Neuronal stem cell (in vitro differentiated cells): Measurements from ENCODE around the gene BUB1B.
"Not testable (repeated sequence)": the region's sequence is repeated elsewhere in the genome, so short reads cannot be mapped to it uniquely, and the experiment has no call there.

Experiments
- DNase-seq: peaks from one replicate; pipeline ENCODE4 v3.0.0-alpha.2; 2013; ENCODE audit warnings: low spot score
- H2AFZ ChIP-seq: one replicate; pipeline ENCODE4 v1.6.1; 2013; ENCODE audit warnings: mild to moderate bottlenecking, low read length, inconsistent platforms
- H2AK5ac ChIP-seq: 2 replicates; pipeline ENCODE4 v1.6.1; 2013; ENCODE audit warnings: low read depth, mild to moderate bottlenecking, inconsistent platforms, low read length, moderate library complexity, mixed read lengths
- H2BK120ac ChIP-seq: 2 replicates; pipeline ENCODE4 v1.6.1; 2013; ENCODE audit warnings: low read depth, mild to moderate bottlenecking, inconsistent platforms, low read length, moderate library complexity, mixed read lengths
- H2BK12ac ChIP-seq: one replicate; pipeline ENCODE4 v1.6.1; 2013; ENCODE audit warnings: low read length, inconsistent platforms
- H2BK15ac ChIP-seq: 2 replicates; pipeline ENCODE4 v1.6.1; 2013; ENCODE audit warnings: mild to moderate bottlenecking, low read length, inconsistent platforms, mixed read lengths
- H2BK5ac ChIP-seq: one replicate; pipeline ENCODE4 v1.6.1; 2013; ENCODE audit warnings: inconsistent platforms, mild to moderate bottlenecking, low read length, moderate library complexity
- H3K14ac ChIP-seq: one replicate; pipeline ENCODE4 v1.6.1; 2013; ENCODE audit warnings: low read length, inconsistent platforms
- H3K18ac ChIP-seq: 2 replicates; pipeline ENCODE4 v1.6.1; 2013; ENCODE audit warnings: low read length, inconsistent platforms
- H3K23ac ChIP-seq: 2 replicates; pipeline ENCODE4 v1.6.1; 2013; ENCODE audit warnings: low read depth, mild to moderate bottlenecking, mixed read lengths, low read length, inconsistent platforms; ENCODE audit not compliant: poor library complexity
- H3K27ac ChIP-seq: replicated peaks from 3 replicates; pipeline ENCODE4 v1.5.1; 2013; ENCODE audit warnings: low read length, inconsistent platforms
- H3K27me3 ChIP-seq, 3 experiments: 2 replicates each; pipeline ENCODE4 v1.6.1; 2013; ENCODE audit warnings: low read length in 3 of 3, mild to moderate bottlenecking in 2 of 3, inconsistent platforms in 1 of 3, low read depth in 1 of 3, mixed read lengths in 1 of 3, moderate library complexity in 1 of 3; ENCODE audit not compliant: control insufficient read depth in 3 of 3, insufficient read depth in 3 of 3
- H3K36me3 ChIP-seq, 2 donors: replicated peaks in 1 of 2; 2 replicates each; pipeline ENCODE4 v1.6.1; 2013; ENCODE audit warnings: low read length in 2 of 2; ENCODE audit not compliant: control insufficient read depth in 2 of 2, insufficient read depth in 2 of 2
- H3K4ac ChIP-seq: 2 replicates; pipeline ENCODE4 v1.6.1; 2013; ENCODE audit warnings: inconsistent platforms, mild to moderate bottlenecking, low read length, moderate library complexity
- H3K4me1 ChIP-seq, 2 donors: 1 replicate in 1 of 2; 2 replicates in 1 of 2; pipeline ENCODE4 v1.6.1; 2013; ENCODE audit warnings: low read length in 2 of 2, low read depth in 1 of 2; ENCODE audit not compliant: control insufficient read depth in 2 of 2, insufficient read depth in 1 of 2
- H3K4me2 ChIP-seq: one replicate; pipeline ENCODE4 v1.6.1; 2013; ENCODE audit warnings: mild to moderate bottlenecking, low read length, inconsistent platforms; ENCODE audit not compliant: insufficient read depth, poor library complexity, severe bottlenecking
- H3K4me3 ChIP-seq, 2 donors: 2 replicates each; pipeline ENCODE4 v1.5.1; 2013; ENCODE audit warnings: low read length in 2 of 2, mild to moderate bottlenecking in 2 of 2, inconsistent platforms in 1 of 2, moderate library complexity in 1 of 2
- H3K79me1 ChIP-seq: one replicate; pipeline ENCODE4 v1.6.1; 2013; ENCODE audit warnings: low read depth, mild to moderate bottlenecking, inconsistent platforms, low read length, moderate library complexity
- H3K9ac ChIP-seq: one replicate; pipeline ENCODE4 v1.6.1; 2013; ENCODE audit warnings: mild to moderate bottlenecking, low read depth, low read length, inconsistent platforms; ENCODE audit not compliant: poor library complexity
- H3K9me3 ChIP-seq, 2 donors: replicated peaks in 1 of 2; 2 replicates each; pipeline versions ENCODE3 to v1.6.1; 2013; ENCODE audit warnings: low read length in 2 of 2, mild to moderate bottlenecking in 2 of 2, inconsistent platforms in 1 of 2, low read depth in 1 of 2, mixed read lengths in 1 of 2, moderate library complexity in 1 of 2; ENCODE audit not compliant: control insufficient read depth in 2 of 2, insufficient read depth in 1 of 2
- H4K8ac ChIP-seq: one replicate; pipeline ENCODE4 v1.6.1; 2013; ENCODE audit warnings: low read depth, mild to moderate bottlenecking, inconsistent platforms, low read length, moderate library complexity
- H4K91ac ChIP-seq: one replicate; pipeline ENCODE4 v1.6.1; 2013; ENCODE audit warnings: low read length, low read depth, mild to moderate bottlenecking, inconsistent platforms; ENCODE audit not compliant: poor library complexity
- WGBS, 2 donors: extraction: QIAGEN DNeasy Blood & Tissue Kit; methylation state at CpG; one replicate each; pipeline ENCODE4 v1.1.7; 2013; ENCODE audit warnings: missing lambda C conversion rate in 2 of 2, mixed read lengths in 1 of 2; ENCODE audit not compliant: insufficient read length in 2 of 2, insufficient replicate concordance in 1 of 2; ENCODE audit errors: extremely low coverage in 2 of 2; 5-methylcytosine and 5-hydroxymethylcytosine counted together

BUB1B gene

GRCh38 chr15:40115106-40115505 is 45.8 kb upstream of the BUB1B start:
- H3K23ac ChIP-seq, H3K27ac ChIP-seq, H2BK15ac ChIP-seq, DNase-seq, H2AFZ ChIP-seq, H2BK5ac ChIP-seq, H3K4me2 ChIP-seq, H3K9ac ChIP-seq, H3K18ac ChIP-seq, H3K27me3 ChIP-seq, H3K4ac ChIP-seq, H3K79me1 ChIP-seq, H4K91ac ChIP-seq, H2AK5ac ChIP-seq, H3K4me3 ChIP-seq, H2BK12ac ChIP-seq, H3K9me3 ChIP-seq, H3K14ac ChIP-seq, H4K8ac ChIP-seq, H3K36me3 ChIP-seq: not testable (repeated sequence)
- peak overlapping the region; percentile 61 for H2BK120ac ChIP-seq
- peaks cover 28 to 34% of the 10 kb centered on the region in 2 donors for H3K4me1 ChIP-seq
- no CpG with 5 or more reads among the region's 14 CpGs for WGBS, 2 donors

DNA sequence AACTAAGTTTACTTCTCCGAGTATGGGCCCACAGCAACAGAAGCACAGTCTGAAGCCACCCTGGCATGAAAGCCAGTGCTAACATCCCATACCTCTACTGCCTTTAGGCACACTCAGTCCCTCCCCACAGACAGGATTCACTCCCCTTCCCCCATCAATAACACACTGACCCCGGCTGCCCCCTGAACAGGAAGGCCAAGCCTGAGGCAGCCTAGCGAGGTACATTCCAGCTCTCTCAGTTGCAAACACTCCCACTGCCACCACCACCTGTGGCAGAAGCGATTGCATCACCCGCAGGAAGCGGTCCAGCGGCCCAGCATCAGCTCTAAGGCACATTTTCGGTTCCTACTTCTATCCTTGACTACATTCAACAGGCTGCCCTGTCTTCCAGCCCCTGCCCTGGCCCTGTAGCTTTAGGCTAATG is 45.2 kb upstream of the BUB1B start:
- WGBS, 2 donors, result no CpG with 5 or more reads among the region's 8 CpGs
- Histone ChIP-seq H3K23ac (no peak overlapping the region), H3K27ac (no peak overlapping the region), H3K14ac (peak overlapping the region; percentile 17), H3K9me3 (no peaks in the 10 kb centered on the region), H2BK5ac (no peak overlapping the region), H4K8ac (no peak overlapping the region), H3K36me3 (no peaks in the 10 kb centered on the region), H3K4me3 (no peak overlapping the region), H4K91ac (no peak overlapping the region), H3K9ac (peak overlapping the region; percentile 45), H3K79me1 (no peaks in the 10 kb centered on the region), H3K27me3 (no peaks in the 10 kb centered on the region), H2AFZ (peak overlapping the region; percentile 78), H2BK15ac (peak overlapping the region; percentile 13), H3K18ac (peak overlapping the region; percentile 73), H3K4me2 (no peak overlapping the region), H3K4ac (no peak overlapping the region), H2BK120ac (peak overlapping the region; percentile 61), H3K4me1 (peaks cover 28 to 32% of the 10 kb centered on the region in 2 donors), H2BK12ac (no peak overlapping the region), H2AK5ac (peak overlapping the region; percentile 3)
- no peak for DNase-seq

DNA sequence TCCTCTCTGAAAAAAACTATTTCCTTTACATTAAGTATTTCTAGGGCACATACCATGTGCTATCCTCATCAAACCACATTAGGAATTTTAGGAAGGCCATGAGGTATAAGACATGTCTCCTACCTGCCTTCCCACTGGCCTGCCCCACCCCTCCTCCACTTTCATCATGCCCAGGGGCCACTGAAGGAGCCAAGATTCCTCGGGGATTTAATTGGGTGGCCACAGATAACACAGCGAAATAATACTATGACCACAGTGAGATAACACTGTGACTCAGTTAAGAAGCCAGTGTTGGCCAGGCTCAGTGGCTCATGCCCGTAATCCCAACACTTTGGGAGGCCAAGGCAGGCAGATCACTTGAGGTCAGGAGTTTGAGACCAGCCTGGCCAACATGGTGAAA is 42.4 kb upstream of the BUB1B start:
- no peak overlapping the region for H3K23ac ChIP-seq
- no peak for DNase-seq
- H4K91ac ChIP-seq, result no peak overlapping the region
- H4K8ac ChIP-seq, result no peak overlapping the region
- peaks cover 0 to 4% (median 0%) of the 10 kb centered on the region in 3 experiments for H3K27me3 ChIP-seq
- no peaks in the 10 kb centered on the region for H3K36me3 ChIP-seq
- H3K4ac ChIP-seq, result no peak overlapping the region
- no peaks in the 10 kb centered on the region for H3K9me3 ChIP-seq
- no peak overlapping the region for H2AK5ac ChIP-seq
- no peak overlapping the region for H2AFZ ChIP-seq
- H2BK15ac ChIP-seq, result no peak overlapping the region
- H3K18ac ChIP-seq, result no peak overlapping the region
- no peak overlapping the region for H2BK5ac ChIP-seq
- no peak overlapping the region for H2BK12ac ChIP-seq
- H3K79me1 ChIP-seq, result no peaks in the 10 kb centered on the region
- H3K9ac ChIP-seq, result no peak overlapping the region
- H3K4me3 ChIP-seq, result no peak overlapping the region
- WGBS, 2 donors, result no CpG with 5 or more reads among the region's 3 CpGs
- no peak overlapping the region for H3K27ac ChIP-seq
- H3K14ac ChIP-seq, result no peak overlapping the region
- peaks cover 9 to 14% of the 10 kb centered on the region in 2 donors for H3K4me1 ChIP-seq
- no peak overlapping the region for H3K4me2 ChIP-seq
- H2BK120ac ChIP-seq, result no peak overlapping the region

DNA sequence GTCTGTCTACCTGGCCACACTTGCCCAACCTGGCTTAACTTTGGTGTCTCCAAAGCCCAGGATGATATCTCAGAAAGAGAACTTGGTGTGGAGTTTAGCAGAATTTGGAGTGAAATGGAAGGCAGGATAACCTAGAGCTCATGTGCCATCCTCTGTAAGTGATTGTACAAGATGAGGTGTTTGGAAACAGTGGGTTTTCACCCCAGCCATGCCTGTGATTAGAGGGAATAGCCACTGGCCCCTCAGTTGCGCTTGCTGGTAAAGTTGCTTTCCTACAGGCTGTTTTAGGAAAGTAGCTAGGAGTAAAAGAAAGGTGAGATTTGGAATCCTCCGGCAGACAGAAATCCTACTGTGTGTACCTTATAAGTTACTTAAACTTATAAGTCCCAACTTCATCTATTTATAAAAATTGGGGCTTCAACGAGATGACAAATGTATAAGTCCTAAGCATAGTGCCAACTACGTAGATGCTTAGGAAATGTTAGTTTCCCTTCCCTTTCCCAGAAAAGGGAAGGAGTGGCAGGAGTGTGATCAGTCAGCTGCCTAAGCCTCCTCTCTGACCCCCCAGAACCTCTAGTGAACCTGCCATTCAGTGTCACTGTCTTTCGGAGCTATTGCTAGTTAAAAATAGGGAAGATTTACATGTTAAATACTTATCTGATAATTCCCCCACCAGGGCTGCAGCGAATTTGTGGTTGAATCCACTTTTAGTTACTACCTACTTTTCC is 38.8 kb upstream of the BUB1B start:
- Histone ChIP-seq H4K8ac (no peak overlapping the region), H3K27ac (no peak overlapping the region), H3K9me3 (no peaks in the 10 kb centered on the region), H3K79me1 (no peaks in the 10 kb centered on the region), H2BK120ac (no peak overlapping the region), H3K36me3 (no peaks in the 10 kb centered on the region), H4K91ac (no peak overlapping the region), H3K14ac (no peak overlapping the region), H3K4me3 (no peak overlapping the region), H2BK12ac (no peak overlapping the region), H3K4me1 (peaks cover 0 to 4% of the 10 kb centered on the region in 2 donors), H2BK5ac (no peak overlapping the region), H3K4ac (no peak overlapping the region), H2AFZ (no peak overlapping the region), H3K9ac (no peak overlapping the region), H2BK15ac (no peak overlapping the region), H3K23ac (no peak overlapping the region), H3K18ac (no peak overlapping the region), H2AK5ac (no peak overlapping the region), H3K4me2 (no peak overlapping the region), H3K27me3 (peaks cover 0 to 4% (median 0%) of the 10 kb centered on the region in 3 experiments)
- WGBS, 2 donors, result no CpG with 5 or more reads among the region's 6 CpGs
- DNase-seq, result no peak
